Right lobe of liver (tissue), 4 donors: Measurements from ENCODE around the gene HSD3B2.

Experiments
- POLR2A ChIP-seq: fragments of 450-650 bp; IDR thresholded peaks from one replicate; pipeline ENCODE4 v1.6.1; 2017; ENCODE audit warnings: antibody characterized with exemption, mild to moderate bottlenecking
- TF ChIP-seq, protein P1 (sequence below), 4 donors: fragments of 200-600 bp in 3 of 4; fragments of 450-650 bp in 1 of 4; IDR thresholded peaks; one replicate each; pipeline versions ENCODE4 v1.5.1 to v1.8.0; 2016 to 2022; ENCODE audit warnings: antibody characterized with exemption in 4 of 4, mild to moderate bottlenecking in 2 of 4
- donor health status: DM: no; HTN: no; CAD: no.
- donor health status: DM: no; HTN: no; CAD: no.
- donor health status: DM: no; HTN: yes; CAD: no.

DNA sequence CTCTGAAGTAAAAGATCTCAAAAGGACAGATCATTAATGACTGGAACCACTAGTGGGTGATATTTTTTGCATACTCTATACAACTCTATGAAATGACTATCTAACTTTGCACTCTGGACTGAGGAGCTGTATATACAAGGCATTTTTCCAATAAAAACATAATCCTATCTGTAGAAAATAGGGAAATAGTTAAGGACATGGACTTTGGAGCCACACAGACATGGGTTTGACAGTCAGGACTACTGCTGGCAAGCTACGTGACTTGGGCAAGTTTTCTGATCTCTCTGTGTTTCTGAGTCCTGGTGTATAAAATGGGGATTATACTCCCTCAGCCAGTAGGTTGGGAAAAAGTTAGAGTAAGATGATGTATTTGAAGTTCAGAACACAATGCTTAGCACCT is 20.9 kb upstream of the HSD3B2 start:
- TF ChIP-seq, protein P1, sequence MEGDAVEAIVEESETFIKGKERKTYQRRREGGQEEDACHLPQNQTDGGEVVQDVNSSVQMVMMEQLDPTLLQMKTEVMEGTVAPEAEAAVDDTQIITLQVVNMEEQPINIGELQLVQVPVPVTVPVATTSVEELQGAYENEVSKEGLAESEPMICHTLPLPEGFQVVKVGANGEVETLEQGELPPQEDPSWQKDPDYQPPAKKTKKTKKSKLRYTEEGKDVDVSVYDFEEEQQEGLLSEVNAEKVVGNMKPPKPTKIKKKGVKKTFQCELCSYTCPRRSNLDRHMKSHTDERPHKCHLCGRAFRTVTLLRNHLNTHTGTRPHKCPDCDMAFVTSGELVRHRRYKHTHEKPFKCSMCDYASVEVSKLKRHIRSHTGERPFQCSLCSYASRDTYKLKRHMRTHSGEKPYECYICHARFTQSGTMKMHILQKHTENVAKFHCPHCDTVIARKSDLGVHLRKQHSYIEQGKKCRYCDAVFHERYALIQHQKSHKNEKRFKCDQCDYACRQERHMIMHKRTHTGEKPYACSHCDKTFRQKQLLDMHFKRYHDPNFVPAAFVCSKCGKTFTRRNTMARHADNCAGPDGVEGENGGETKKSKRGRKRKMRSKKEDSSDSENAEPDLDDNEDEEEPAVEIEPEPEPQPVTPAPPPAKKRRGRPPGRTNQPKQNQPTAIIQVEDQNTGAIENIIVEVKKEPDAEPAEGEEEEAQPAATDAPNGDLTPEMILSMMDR (IDR thresholded peaks at IDR 0.05): no peak
- no peak for TF ChIP-seq POLR2A
